ENCODE measurements around the gene NKX2-1. TPM values are rescaled to one million over a fixed set of nuclear protein-coding genes. Genes with fewer than 3 reads are reported as not detected.

Gene NKX2-1
- total and polyA plus RNA-seq, 12 donors, result 0.11 to 0.87 (median 0.15) TPM; not detected in 9

DNA sequence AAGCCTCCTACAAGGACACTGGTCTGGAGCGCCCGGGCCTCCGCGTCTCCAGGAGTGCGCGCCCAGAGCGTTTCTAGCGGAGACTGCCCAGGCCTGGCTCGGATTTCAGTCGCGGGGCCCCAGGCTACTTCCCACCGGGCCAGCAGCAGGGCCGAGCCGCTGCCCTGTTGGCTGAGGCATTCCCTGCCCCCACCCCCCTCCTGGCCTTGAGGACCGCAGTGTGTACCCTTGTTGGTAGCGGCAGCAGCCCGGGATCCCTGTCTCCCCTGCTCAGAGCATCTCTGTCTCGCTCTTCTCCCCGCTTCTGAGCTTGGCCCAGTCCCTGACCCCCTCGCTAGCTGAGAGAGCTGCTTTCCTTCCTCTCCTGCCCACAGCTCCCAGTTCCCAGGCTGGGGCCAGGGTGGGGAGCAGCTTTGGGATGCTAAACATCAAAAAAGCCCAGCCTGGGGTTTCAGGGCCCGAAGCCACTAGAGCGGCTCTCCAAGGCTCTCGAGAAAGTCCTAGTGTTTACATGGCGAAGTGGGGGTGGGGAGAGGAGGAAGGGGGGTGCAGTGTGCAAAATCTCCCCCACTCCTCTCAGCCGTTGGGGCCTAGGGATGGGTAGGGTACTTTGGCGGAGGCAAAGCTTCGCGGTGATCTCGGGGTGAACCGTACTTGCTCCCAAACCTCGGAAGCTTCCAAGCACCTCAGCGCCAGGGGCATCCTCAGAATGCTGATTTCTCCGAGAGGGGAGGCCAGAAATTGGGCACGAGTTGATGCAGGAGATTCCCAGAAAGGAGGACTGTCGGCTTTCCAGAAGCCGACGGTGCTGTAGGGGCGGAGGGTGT, 6.4 kb downstream of the NKX2-1 start:
- no peak for TF ChIP-seq POLR2A (IDR thresholded peaks at IDR 0.05)
- TF ChIP-seq CTCF (IDR thresholded peaks at IDR 0.05), result no peak
- H3K27ac ChIP-seq, result no peak overlapping the region
- DNase-seq, result no peak
- H3K36me3 ChIP-seq (replicated peaks in 1 of 2), result no peaks in the 10 kb centered on the region
- peaks cover 90% of the 10 kb centered on the region for H3K27me3 ChIP-seq
- WGBS, 4 donors, result 4 to 6% (median 5%) methylated on average over 29 to 38 of the region's 38 CpGs
- no peaks in the 10 kb centered on the region for H3K9me3 ChIP-seq (replicated peaks in 1 of 3)
- H3K4me3 ChIP-seq, result no peak overlapping the region
- no peaks in the 10 kb centered on the region for H3K4me1 ChIP-seq (replicated peaks in 1 of 2)
- intact Hi-C loops (cut with DNase I), result no loop called here

GRCh38 chr14:36513012-36513420, 7.0 kb downstream of the NKX2-1 start:
- WGBS, 4 donors, result 6 to 14% (median 9%) methylated on average over 16 to 17 of the region's 17 CpGs
- Histone ChIP-seq H3K9me3 (replicated peaks in 1 of 3) (no peaks in the 10 kb centered on the region), H3K27me3 (peaks cover 86% of the 10 kb centered on the region), H3K36me3 (replicated peaks in 1 of 2) (no peaks in the 10 kb centered on the region), H3K27ac (no peak overlapping the region), H3K4me1 (replicated peaks in 1 of 2) (no peaks in the 10 kb centered on the region), H3K4me3 (no peak overlapping the region)
- DNase-seq, result no peak
- intact Hi-C loops (cut with DNase I), result no loop called here
- TF ChIP-seq CTCF (IDR thresholded peaks at IDR 0.05) (no peak), POLR2A (IDR thresholded peaks at IDR 0.05) (no peak)

DNA sequence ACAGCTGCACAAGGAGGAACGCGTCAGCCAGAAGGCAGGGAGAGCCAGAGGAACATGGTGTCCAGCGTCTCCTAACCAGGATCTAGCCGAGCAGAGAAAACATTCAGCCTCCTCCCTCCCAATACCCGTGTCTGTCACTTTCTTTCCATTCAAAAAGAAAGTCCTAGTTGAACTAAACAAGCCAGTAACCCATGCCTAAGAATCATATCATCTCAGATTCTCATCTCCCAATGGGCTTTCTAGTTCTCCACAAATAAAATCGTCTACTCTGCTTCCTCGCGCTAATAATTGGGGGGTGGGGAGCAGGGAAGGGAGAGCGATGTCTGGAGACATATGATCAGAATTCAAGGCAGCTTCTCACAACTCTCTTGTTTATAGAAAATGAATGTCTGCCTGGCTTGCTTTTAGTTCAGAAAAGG, 7.4 kb downstream of the NKX2-1 start:
- peaks cover 84% of the 10 kb centered on the region for H3K27me3 ChIP-seq

More for the DNA sequence above, 7.4 kb downstream of the NKX2-1 start:
- no peaks in the 10 kb centered on the region for H3K9me3 ChIP-seq (replicated peaks in 1 of 3)
- no peak for DNase-seq
- TF ChIP-seq CTCF (IDR thresholded peaks at IDR 0.05) (no peak), POLR2A (IDR thresholded peaks at IDR 0.05) (no peak)
- no peak overlapping the region for H3K27ac ChIP-seq
- 6 to 12% (median 9%) methylated on average over 9 of the region's 9 CpGs for WGBS, 4 donors
- H3K4me1 ChIP-seq (replicated peaks in 1 of 2), result no peaks in the 10 kb centered on the region
- intact Hi-C loops (cut with DNase I), result no loop called here
- no peaks in the 10 kb centered on the region for H3K36me3 ChIP-seq (replicated peaks in 1 of 2)
- no peak overlapping the region for H3K4me3 ChIP-seq

Data from adrenal gland (tissue), 12 donors.